CMK (cell line): ENCODE measurements around the gene COL19A1.

Experiments
- DNase-seq: peaks from one replicate; pipeline ENCODE4 v3.0.0-alpha.2; 2010; ENCODE audit warnings: low read depth

COL19A1 gene

DNA sequence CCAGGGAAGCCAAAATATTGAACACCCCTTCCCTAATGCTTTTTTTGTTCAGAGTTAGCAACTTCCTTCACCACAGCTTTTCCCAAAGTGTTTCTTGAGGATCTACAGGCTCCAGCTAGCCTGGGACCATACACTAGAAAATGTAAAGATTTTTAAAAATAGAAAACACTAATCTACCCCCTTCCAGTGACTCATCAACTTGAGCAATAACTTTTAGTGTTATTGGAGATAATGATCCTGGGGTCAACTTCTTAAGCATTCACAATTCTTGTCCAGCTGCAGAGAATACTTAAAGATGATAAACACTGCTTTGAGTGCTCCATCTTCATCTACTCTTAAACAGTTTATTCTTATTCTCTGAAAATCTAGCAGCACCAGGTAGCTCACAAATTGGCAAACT is 304.9 kb downstream of the COL19A1 start:
- DNase-seq: no peak

- no peak for DNase-seq
Observed at GRCh38 chr6:70172252-70172651, 305.9 kb downstream of the COL19A1 start.

GRCh38 chr6:70175770-70176169 is 309.4 kb downstream of the COL19A1 start:
- DNase-seq: no peak

- DNase-seq: no peak
Observed at GRCh38 chr6:70176842-70177550, 310.6 kb downstream of the COL19A1 start.

GRCh38 chr6:70180183-70180900 is 314.0 kb downstream of the COL19A1 start:
- no peak for DNase-seq

DNA sequence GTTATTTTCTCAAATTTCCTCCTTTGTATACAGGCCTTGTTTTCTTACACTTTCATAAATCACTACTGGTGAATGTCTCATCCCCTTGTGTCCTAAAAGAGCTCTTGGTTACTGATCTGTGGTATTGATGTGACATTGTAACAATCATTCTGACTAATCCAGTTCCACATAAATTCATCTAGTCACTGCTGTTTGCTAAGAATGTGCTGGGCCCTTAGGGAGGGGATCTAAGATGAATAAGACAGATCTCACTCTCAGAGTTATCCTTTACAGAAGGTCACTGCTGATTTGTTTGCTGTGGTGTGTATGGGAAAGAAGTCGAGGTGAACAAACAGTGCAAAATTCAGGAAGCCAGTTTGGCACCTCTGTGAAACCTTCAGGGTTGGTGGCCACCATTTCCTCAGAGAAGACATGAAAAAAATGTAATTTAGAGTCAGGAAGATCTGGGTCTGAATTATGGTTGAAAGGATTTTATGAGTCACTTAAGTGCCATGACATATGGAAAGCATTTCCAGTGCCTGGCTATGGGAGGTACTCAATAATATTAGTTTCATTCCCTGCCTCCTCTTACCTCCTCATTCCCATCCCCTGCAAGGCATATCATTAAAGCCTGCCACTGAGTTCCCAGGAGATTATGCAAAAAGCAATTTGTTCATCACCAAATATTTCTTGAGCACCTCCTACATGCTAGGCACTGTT is 314.7 kb downstream of the COL19A1 start:
- DNase-seq: no peak

DNA sequence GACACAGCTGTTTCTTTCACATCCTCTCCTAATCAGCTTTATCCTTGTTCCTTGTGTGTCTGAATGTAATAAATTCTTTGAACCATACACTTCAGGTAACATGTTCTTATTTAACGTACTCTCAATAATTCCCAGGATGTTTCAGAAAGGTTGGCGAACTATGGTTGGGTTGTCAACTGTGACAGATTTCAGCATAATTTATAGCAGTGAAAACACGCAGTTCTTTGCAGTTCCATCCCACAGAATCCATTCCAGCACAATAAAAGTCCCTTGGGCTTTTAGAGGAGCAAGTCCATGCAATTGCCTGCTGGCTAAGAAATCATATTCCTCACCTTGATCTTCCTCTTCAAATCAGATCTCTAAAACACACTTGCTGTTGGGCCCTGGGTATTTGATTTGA is 317.2 kb downstream of the COL19A1 start:
- no peak for DNase-seq

- no peak for DNase-seq
Observed at GRCh38 chr6:70184723-70185122, 318.4 kb downstream of the COL19A1 start.

- no peak for DNase-seq
Observed at GRCh38 chr6:70186461-70186860, 320.1 kb downstream of the COL19A1 start.

- no peak for DNase-seq
Observed at GRCh38 chr6:70188202-70188601, 321.8 kb downstream of the COL19A1 start.

DNA sequence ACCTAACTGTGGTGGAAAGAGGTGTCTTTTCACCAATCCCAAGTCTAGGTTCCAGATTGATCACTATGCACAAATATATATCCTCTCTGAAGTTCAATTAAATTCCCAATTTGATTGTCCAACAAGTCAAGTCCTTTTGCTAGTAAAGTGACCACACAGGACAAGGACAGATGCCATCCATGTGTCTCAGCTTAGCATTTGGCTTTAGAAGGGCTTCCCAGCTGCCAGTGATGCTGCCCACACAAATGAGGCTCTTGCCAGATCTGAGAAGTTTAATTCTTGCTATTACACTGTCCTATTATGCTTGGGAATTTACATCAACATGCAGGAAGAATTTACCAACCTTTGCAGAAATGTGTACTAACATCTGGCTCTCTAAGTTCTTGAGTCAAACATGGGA is 328.1 kb downstream of the COL19A1 start:
- DNase-seq: no peak

DNA sequence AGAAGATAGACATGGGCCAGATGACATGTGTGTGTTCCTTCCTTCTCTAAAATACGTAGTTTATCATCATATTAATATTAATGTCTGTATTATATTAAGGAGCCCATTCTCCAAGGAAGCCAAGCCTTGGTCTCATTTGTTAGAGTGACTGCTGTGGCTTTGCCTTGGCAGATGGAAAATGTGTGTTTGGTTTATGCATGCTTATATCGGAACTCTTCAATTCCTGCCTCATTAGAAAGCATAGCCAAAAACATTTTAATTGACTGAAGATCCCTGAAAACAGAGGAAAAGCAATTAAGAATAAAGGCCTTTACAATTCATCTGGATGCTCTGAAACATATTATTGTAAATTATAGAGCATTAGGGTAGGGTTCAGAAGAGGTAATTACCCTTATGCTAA is 330.2 kb downstream of the COL19A1 start:
- no peak for DNase-seq

- DNase-seq: no peak
Observed at GRCh38 chr6:70198785-70199184, 332.4 kb downstream of the COL19A1 start.

DNA sequence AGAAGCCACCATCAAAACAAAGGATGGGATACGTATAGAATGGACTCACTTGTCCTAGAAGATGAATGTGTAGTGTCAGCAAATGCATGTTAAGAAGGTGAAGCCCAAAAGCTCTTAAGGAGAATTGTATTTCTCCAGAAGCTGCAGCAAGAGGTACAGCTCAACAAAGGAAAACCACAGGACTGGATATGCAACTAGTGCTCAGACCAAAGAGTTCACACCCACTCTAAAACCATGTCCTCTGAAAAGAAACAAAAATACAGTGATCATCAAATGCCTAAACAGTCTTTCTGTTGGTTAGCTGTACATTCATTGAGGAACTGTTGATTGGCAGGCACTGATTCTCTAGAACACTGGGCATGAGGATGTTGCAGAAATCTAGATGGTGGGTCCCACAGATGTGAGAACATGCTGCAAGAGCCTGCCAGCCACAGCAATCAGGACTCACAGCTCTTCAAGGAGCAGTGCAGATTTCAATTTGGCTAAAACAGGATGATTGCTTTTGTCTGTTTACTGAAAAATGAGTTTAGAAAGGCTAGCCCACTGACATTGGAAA is 342.0 kb downstream of the COL19A1 start:
- no peak for DNase-seq

DNA sequence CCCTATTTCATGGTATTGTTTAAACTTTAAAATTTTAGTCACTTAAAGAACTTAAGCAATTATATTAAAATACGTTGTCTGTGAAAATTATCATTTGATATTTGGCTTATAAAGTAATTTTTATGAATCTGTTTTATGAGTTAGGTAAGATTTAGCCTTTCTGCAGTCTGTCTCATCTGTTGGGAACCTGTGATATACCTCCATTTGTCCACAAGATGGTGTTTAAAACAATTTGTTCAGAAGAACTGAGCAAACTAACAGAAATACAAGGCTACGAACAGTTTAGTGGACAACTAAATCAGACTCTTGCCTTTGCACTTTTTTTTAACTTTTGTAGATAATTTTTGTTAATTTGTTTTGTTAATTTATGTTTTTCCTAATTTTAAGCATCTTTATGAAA is 344.1 kb downstream of the COL19A1 start:
- no peak for DNase-seq

DNA sequence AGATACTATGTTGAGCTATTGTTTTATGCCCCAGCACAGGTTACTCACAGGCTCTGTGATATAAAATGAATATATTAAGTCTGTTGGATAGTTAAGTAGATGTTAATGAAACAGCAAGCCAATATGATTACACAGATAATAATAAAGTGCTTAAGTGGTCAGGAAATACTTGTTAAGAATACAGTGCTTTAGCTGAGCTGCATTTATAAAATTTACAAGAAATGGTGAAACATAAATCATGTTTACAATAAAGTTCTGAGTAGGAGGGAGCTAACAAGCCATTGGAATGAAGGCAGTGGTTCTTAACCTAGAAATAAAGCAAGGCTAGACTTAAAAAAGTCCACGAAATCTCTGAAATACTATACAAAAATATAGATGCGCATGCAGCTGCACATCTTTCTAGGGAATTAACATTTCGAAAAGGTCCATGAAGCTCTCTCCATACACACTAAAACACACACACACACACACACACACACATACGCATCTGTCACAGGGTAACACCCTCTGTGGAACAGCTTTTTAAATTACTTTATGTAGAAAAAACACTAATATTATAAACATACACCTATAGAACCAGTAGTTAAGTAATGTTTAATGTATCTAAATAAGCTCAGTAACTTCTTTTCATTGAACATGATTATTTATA is 349.2 kb downstream of the COL19A1 start:
- no peak for DNase-seq

GRCh38 chr6:70216767-70217166 is 350.4 kb downstream of the COL19A1 start:
- DNase-seq: no peak

DNA sequence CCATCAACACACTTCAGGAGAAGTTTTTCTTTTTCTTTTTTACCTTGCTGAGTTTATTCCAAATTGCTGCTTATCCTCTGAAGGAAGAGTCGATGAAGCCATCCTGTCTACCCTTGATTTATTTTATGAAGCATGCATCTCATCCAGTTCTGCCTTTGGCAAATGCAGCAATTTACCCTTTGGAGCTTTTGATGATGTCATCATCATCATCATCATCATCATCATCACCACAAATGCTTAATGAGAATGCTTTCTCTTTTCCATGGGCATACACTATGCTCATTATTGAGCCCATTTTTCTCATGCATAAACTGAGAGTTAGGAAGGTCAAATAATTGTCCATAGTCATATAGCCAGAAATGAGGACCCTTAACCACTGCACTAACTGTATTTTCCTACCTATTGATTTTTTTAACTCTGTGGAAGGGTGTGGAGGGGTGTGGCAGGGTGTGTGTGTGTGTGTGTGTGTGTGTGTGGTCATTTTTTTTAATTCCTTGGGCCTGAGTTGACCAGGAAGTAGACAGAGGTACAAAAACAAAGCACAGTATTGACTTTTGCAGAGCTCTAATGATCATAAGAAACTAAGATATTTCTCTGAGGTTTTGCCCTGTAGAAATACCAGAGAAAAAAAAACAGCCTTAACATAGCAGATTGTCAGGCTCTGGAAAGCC is 353.7 kb downstream of the COL19A1 start:
- DNase-seq: no peak

DNA sequence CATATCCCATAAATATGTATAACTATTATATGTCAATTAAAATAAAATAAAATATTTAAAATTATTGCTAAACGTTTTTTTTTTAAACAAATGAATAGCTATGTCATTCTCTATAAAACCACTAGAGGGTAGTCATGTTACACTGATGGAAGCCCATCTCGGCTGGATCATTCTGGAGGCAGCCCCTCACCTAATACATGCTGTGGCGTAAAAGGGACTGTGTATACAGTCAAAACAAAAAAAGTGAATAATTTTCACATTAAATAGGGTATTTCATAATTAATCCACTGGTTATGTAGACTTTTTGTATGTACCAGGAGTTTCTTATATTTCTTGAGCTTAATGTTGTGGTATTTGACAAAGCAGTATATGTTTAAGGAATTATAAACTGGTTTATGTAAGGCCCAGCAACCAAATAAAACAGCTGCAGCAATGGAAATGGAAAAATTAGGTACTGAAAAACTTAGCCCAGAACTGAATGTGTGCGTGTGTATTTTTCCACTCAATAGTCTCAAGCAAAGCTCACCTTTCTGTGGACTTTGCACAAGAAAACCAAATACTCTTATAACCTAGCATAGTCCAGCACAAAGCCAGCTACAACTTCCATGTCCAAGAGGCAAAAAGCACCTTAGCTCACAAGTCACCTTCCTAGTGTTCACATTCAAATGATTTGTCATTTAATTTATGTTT is 354.8 kb downstream of the COL19A1 start:
- DNase-seq: no peak

- no peak for DNase-seq
Observed at GRCh38 chr6:70221715-70222438, 355.5 kb downstream of the COL19A1 start.

GRCh38 chr6:70222439-70222749 is 356.0 kb downstream of the COL19A1 start:
- DNase-seq: no peak
